MM.1S (cell line): ENCODE results near the gene DFFB.

Source experiments
- DNase-seq: peaks from one replicate; pipeline ENCODE4 v3.0.0-alpha.2; 2015
- H2AFZ ChIP-seq: fragments of 300-600 bp; sonication (generic); 2 replicates; pipeline ENCODE4 v1.6.0; 2016; ENCODE audit warnings: antibody characterized with exemption, low read length
- H3F3A ChIP-seq: fragments of 300-600 bp; sonication (generic); 2 replicates; pipeline ENCODE4 v1.6.1; 2016; ENCODE audit warnings: mild to moderate bottlenecking, antibody characterized with exemption, low read length, moderate library complexity, mixed read lengths; ENCODE audit not compliant: insufficient read depth
- H3K27ac ChIP-seq: fragments of 300-600 bp; sonication (generic); 2 replicates; pipeline ENCODE4 v1.5.1; 2016; ENCODE audit warnings: mild to moderate bottlenecking, low read length
- H3K27me3 ChIP-seq: fragments of 300-600 bp; sonication (generic); replicated peaks from 2 replicates; pipeline ENCODE4 v1.6.0; 2016; ENCODE audit warnings: low read length; ENCODE audit not compliant: insufficient read depth
- H3K36me3 ChIP-seq: fragments of 300-600 bp; sonication (generic); replicated peaks from 2 replicates; pipeline ENCODE4 v1.6.1; 2016; ENCODE audit warnings: mild to moderate bottlenecking, low read length, mixed read lengths; ENCODE audit not compliant: insufficient read depth
- H3K4me1 ChIP-seq: fragments of 300-600 bp; sonication (generic); 2 replicates; pipeline ENCODE4 v1.6.1; 2016; ENCODE audit warnings: low read length, mixed read lengths
- H3K4me2 ChIP-seq: fragments of 300-600 bp; sonication (generic); 2 replicates; pipeline ENCODE4 v1.6.0; 2016; ENCODE audit warnings: low read depth, low read length
- H3K4me3 ChIP-seq: fragments of 300-600 bp; sonication (generic); 2 replicates; pipeline ENCODE4 v1.5.1; 2016; ENCODE audit warnings: low read length, mixed read lengths
- H3K79me2 ChIP-seq: fragments of 300-600 bp; sonication (generic); 2 replicates; pipeline ENCODE4 v1.6.1; 2016; ENCODE audit warnings: mixed run types, low read length, mixed read lengths
- H3K9ac ChIP-seq: fragments of 300-600 bp; sonication (generic); 2 replicates; pipeline ENCODE4 v1.6.1; 2016; ENCODE audit warnings: low read length, mixed read lengths
- H3K9me2 ChIP-seq: fragments of 300-600 bp; sonication (generic); replicated peaks from 2 replicates; pipeline ENCODE4 v1.6.1; 2016; ENCODE audit warnings: mild to moderate bottlenecking, low read length, mixed read lengths; ENCODE audit not compliant: insufficient read depth
- H3K9me3 ChIP-seq: fragments of 300-600 bp; sonication (generic); replicated peaks from 2 replicates; pipeline ENCODE4 v1.6.1; 2016; ENCODE audit warnings: mild to moderate bottlenecking, low read length, mixed read lengths; ENCODE audit not compliant: insufficient read depth
- H4K20me1 ChIP-seq: fragments of 300-600 bp; sonication (generic); 2 replicates; pipeline ENCODE4 v1.6.1; 2016; ENCODE audit warnings: mild to moderate bottlenecking, low read length, moderate library complexity, mixed read lengths; ENCODE audit not compliant: insufficient read depth
- EZH2 ChIP-seq: fragments of 300-600 bp; sonication (generic); optimal IDR thresholded peaks from 2 replicates; pipeline ENCODE3; 2017; ENCODE audit warnings: low read depth, mild to moderate bottlenecking, antibody characterized with exemption, low read length, mixed read lengths
- EZH2phosphoT487 ChIP-seq: fragments of 300-600 bp; sonication (generic); IDR thresholded peaks from 2 replicates; pipeline ENCODE4 v1.6.1; 2018; ENCODE audit warnings: antibody characterized with exemption, low read length
- TF ChIP-seq, protein P1 (sequence below): fragments of 300-600 bp; sonication (generic); IDR thresholded peaks from 2 replicates; pipeline ENCODE4 v1.5.1; 2016; ENCODE audit warnings: antibody characterized with exemption, low read length, mixed read lengths

The DFFB gene

DNA sequence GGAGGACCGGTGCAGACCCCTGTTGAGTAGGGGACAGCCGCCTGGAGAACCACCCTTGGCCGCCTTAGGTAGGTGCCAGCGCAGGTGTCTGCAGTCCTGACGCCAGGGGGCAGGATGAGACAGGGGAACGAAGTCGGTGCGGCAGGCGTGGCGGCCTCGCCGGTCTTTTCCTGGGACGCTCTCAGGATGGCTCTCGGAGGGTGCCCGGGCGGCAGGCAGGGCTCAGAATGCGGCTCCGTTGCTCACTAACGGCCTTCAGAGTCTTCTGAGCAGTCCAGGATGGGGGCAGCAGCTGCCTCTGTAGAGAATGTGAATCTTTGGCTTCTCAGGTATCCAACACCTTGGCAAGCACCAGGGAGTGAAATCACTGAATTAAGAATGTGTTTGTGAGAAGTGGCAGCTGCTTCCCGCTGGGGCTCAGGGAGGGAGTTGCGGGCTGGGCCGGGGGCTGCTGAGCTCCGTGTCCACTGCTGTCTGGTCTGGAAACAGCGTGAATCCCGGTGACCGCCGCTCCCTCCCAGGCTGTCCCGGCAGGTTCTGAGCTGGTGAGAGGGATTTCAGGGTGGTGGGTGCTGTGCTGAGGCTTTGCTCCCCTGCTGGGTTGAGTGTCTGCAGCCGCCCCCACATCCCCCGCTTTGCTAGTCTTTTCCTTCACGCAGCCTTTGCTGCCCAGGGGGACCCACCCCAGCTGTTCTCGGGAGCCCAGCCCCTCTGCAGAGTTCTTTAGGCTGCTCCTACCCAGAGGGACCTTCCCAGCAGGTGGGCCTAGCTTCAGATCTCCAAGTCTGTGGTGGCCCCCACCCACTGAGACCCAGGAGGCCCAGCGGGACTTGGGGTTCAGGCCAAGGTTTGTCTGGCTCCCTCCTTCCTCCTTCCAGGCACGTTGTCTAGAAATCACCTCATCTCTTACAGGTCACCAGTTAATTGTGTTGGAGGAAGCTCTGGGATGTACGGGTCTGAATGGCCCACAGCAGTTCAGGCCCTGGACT lies 53.9 kb downstream of the DFFB start:
- Histone ChIP-seq H3K27ac (no peak overlapping the region), H2AFZ (no peak overlapping the region), H3K27me3 (peaks cover 6% of the 10 kb centered on the region; the same call in 1 of the 2 replicates), H3K36me3 (no peaks in the 10 kb centered on the region), H3K9ac (no peak overlapping the region), H3K9me2 (no peaks in the 10 kb centered on the region), H4K20me1 (no peaks in the 10 kb centered on the region), H3K79me2 (no peaks in the 10 kb centered on the region), H3K4me2 (peak overlapping the region; percentile 3; the same call in 1 of the 2 replicates), H3F3A (no peaks in the 10 kb centered on the region), H3K9me3 (no peaks in the 10 kb centered on the region), H3K4me3 (no peak overlapping the region), H3K4me1 (no peaks in the 10 kb centered on the region)
- no peak for TF ChIP-seq EZH2
- no peak for TF ChIP-seq EZH2phosphoT487
- TF ChIP-seq, protein P1, sequence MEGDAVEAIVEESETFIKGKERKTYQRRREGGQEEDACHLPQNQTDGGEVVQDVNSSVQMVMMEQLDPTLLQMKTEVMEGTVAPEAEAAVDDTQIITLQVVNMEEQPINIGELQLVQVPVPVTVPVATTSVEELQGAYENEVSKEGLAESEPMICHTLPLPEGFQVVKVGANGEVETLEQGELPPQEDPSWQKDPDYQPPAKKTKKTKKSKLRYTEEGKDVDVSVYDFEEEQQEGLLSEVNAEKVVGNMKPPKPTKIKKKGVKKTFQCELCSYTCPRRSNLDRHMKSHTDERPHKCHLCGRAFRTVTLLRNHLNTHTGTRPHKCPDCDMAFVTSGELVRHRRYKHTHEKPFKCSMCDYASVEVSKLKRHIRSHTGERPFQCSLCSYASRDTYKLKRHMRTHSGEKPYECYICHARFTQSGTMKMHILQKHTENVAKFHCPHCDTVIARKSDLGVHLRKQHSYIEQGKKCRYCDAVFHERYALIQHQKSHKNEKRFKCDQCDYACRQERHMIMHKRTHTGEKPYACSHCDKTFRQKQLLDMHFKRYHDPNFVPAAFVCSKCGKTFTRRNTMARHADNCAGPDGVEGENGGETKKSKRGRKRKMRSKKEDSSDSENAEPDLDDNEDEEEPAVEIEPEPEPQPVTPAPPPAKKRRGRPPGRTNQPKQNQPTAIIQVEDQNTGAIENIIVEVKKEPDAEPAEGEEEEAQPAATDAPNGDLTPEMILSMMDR = peak; percentile 71
- peak; percentile 47 for DNase-seq

DNA sequence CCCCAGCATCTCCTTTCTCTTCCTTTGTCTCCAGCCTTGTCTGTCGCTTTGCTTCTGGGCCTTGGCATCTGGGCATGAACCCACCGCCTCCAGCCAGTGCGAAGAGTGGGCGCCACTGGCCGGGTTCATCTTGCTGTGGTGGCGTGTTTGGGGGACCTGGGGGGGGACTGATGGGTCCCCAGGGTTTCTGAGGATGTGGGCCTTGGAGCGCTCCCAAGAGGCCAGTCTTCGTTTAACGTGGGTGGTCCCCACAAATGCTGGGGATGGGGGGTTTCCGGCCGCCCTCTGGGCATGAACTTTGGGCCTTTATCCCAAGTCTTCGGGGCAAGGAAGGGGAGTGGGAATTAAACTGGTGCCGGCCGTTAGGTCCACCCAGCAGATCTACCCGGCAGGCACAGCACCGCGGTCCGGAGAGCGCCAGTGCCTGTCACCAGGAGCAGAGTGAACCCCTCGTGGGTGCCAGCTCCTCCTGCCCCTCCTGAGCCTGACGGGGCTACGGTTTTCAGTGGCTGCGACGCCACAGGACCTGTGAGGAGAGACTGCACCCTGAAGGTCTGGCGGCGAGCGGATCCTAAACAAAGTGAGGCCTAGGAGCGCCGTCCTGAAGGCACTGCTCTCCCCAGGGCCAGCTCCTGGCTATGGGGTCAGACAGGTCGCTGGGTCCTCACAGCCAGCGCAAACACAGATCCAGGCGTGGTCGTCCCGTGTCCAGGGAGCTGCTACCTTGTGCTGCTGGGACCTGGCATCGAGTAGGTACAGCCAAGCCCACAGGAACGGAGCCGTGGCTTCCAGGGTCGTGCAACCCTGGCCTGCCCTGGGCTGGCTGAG lies 54.9 kb downstream of the DFFB start:
- no peak overlapping the region for H3K4me3 ChIP-seq
- TF ChIP-seq EZH2 (no peak), EZH2phosphoT487 (no peak)
- TF ChIP-seq, protein P1 = no peak
- H3K9ac ChIP-seq = no peak overlapping the region
- H3K4me1 ChIP-seq = no peaks in the 10 kb centered on the region
- peaks cover 12% of the 10 kb centered on the region for H3K27me3 ChIP-seq
- no peak overlapping the region for H3K4me2 ChIP-seq
- H3K79me2 ChIP-seq = no peaks in the 10 kb centered on the region
- no peaks in the 10 kb centered on the region for H3K9me3 ChIP-seq
- no peaks in the 10 kb centered on the region for H3K36me3 ChIP-seq
- H2AFZ ChIP-seq = no peak overlapping the region
- H4K20me1 ChIP-seq = no peaks in the 10 kb centered on the region
- no peaks in the 10 kb centered on the region for H3F3A ChIP-seq
- no peaks in the 10 kb centered on the region for H3K9me2 ChIP-seq
- no peak overlapping the region for H3K27ac ChIP-seq
- no peak for DNase-seq

DNA sequence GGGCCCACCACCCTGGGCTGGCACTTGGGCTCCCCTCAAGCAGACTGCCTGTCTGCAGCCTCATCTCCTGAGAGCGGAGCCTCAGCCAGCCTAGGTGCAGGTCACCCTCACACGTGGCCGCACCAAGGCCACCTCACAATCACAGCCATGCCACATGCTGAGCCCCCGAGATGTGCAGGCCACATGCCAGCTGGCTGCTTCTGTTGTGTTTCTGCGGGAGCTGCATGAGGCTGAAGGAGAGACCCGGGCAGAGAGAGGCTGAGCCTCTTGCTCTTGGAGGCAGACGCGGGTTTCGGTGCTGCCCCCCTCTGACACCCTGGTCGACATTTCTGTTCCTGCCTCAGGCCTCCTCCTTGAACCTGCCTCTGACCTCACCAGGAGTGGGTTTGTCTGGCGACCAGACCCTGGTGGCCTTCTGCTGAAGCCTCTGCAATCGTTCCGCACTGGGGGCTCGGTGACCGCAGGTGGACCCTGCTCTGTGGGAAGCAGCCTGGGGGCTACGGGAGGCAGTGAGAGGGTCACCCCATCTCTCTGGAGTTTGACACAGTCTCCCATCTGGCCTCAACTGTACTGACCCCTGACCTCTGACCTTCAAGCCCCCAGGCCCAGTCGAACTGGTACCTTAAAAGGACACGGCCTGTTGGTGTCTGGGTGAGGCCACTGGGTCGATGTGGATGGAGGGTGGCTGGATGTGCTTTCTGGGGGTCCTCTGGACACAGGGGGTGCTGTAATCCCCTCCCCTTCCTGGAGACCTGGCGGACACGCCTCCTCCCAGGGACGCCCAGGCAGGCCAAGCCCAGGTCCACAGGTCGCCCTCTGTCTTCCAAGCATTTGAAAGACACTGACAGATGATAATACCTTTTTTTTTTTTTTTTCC lies 55.8 kb downstream of the DFFB start:
- Histone ChIP-seq H3K9me2 (no peaks in the 10 kb centered on the region), H3K27ac (no peak overlapping the region), H3K27me3 (peaks cover 16% of the 10 kb centered on the region), H3K4me2 (no peak overlapping the region), H2AFZ (no peak overlapping the region), H3K9me3 (no peaks in the 10 kb centered on the region), H4K20me1 (no peaks in the 10 kb centered on the region), H3K79me2 (no peaks in the 10 kb centered on the region), H3K36me3 (no peaks in the 10 kb centered on the region), H3F3A (no peaks in the 10 kb centered on the region), H3K9ac (no peak overlapping the region), H3K4me1 (no peaks in the 10 kb centered on the region), H3K4me3 (no peak overlapping the region)
- TF ChIP-seq EZH2 (no peak), EZH2phosphoT487 (no peak)
- TF ChIP-seq, protein P1 = no peak
- DNase-seq = no peak
